Stomach (tissue), 9 donors: Measurements from ENCODE around the gene NANOS1. TPM values are rescaled to one million over a fixed set of nuclear protein-coding genes. Genes with fewer than 3 reads are reported as not detected.
"Not testable (repeated sequence)": the region's sequence is repeated elsewhere in the genome, so short reads cannot be mapped to it uniquely, and the experiment has no call there.

ENCODE experiments used
- DNase-seq, 2 donors: peaks; one replicate each; pipeline versions ENCODE4 v3.0.0 to v3.0.0-alpha.2; 2013 to 2019
- H3K27ac ChIP-seq, 5 donors: fragments of 200-600 bp in 4 of 5; sonication (generic) in 4 of 5; one replicate each; pipeline ENCODE4 v1.5.1; 2013 to 2019; ENCODE audit warnings: mild to moderate bottlenecking in 1 of 5, moderate library complexity in 1 of 5
- H3K27me3 ChIP-seq, 3 donors: fragments of 200-600 bp; sonication (generic); one replicate each; pipeline ENCODE4 v1.5.1; 2017 to 2019; ENCODE audit warnings: mixed run types in 1 of 3
- H3K36me3 ChIP-seq, 4 donors: fragments of 200-600 bp; sonication (generic); 1 replicate in 3 of 4; 2 replicates in 1 of 4; pipeline ENCODE4 v1.5.1; 2016 to 2019
- H3K4me1 ChIP-seq, 4 donors: fragments of 200-600 bp; sonication (generic); one replicate each; pipeline ENCODE4 v1.5.1; 2016 to 2019
- H3K4me3 ChIP-seq, 4 donors: fragments of 200-600 bp; sonication (generic) in 3 of 4; one replicate each; pipeline ENCODE4 v1.5.1; 2016 to 2019; ENCODE audit warnings: mild to moderate bottlenecking in 1 of 4
- H3K9me3 ChIP-seq, 4 donors: fragments of 200-600 bp; sonication (generic); one replicate each; pipeline ENCODE4 v1.5.1; 2016 to 2019
- CTCF ChIP-seq, 7 experiments: fragments of 450-650 bp in 4 of 7; fragments of 200-600 bp in 3 of 7; sonication (generic) in 3 of 7; IDR thresholded peaks; one replicate each; pipeline ENCODE4 v1.5.1; 2016 to 2019; ENCODE audit warnings: antibody characterized with exemption in 7 of 7, control low read depth in 2 of 7, mild to moderate bottlenecking in 1 of 7
- EP300 ChIP-seq: sonication (generic); formaldehyde crosslinking; IDR thresholded peaks from one replicate; pipeline ENCODE4 v1.6.1; 2017; ENCODE audit warnings: antibody characterized with exemption
- POLR2A ChIP-seq, 4 donors: fragments of 450-650 bp; IDR thresholded peaks; one replicate each; pipeline ENCODE4 v1.6.1; 2016; ENCODE audit warnings: antibody characterized with exemption in 4 of 4, control low read depth in 2 of 4, mild to moderate bottlenecking in 1 of 4, moderate library complexity in 1 of 4
- POLR2AphosphoS5 ChIP-seq, 3 donors: sonication (generic); formaldehyde crosslinking; IDR thresholded peaks; one replicate each; pipeline ENCODE4 v1.6.1; 2016; ENCODE audit warnings: antibody characterized with exemption in 3 of 3
- WGBS, 5 donors: extraction: QIAGEN DNeasy Blood & Tissue Kit in 3 of 5; methylation state at CpG; one replicate each; pipeline versions ENCODE4 v1.1.5 to v1.1.7; 2013 to 2018; 5-methylcytosine and 5-hydroxymethylcytosine counted together
- intact Hi-C: fragments of 100-400 bp; cut with DNase I; formaldehyde crosslinking; loops from one replicate; pipeline ENCODE4 v1.15.1; 2023; ENCODE audit warnings: low total_unique reads
- polyA plus RNA-seq, 3 donors: library from polyadenylated mRNA; stranded (reverse); fragments of 200-250 nt; gene quantifications; one replicate each; pipeline ENCODE4 v1.2.3, GENCODE V29; 2013
- total RNA-seq, 5 donors: library from RNA; depleted of rRNA; stranded (reverse); fragments of >200 nt; gene quantifications; one replicate each; pipeline versions ENCODE4 v1.1.0 to v1.2.3, GENCODE V29; 2014 to 2016
- donor health status: healthy with polysubstance abuse.
- donor health status: Bipolar disorder and iron deficiency.
- donor health status: healthy.

NANOS1 gene
- total and polyA plus RNA-seq, 8 donors, result under 0.01 to 16.1 (median 3.7) TPM

GRCh38 chr10:119026301-119027110, 3.0 kb upstream of the NANOS1 start:
- intact Hi-C loops, result loop anchor here (10.0 kb wide), 1 partner anchor 272 kb away; the partner anchor contains the start of gene CACUL1
- no peaks in the 10 kb centered on the region for H3K36me3 ChIP-seq
- peak overlapping the region in 4 of 5 donors; percentile 30 to 87 (median 76) for H3K27ac ChIP-seq
- H3K4me3 ChIP-seq, result no peak overlapping the region
- TF ChIP-seq POLR2A (IDR thresholded peaks at IDR 0.05), result no peak
- no peak for TF ChIP-seq EP300
- TF ChIP-seq CTCF (IDR thresholded peaks at IDR 0.05), result no peak
- no peak for TF ChIP-seq POLR2AphosphoS5 (IDR thresholded peaks at IDR 0.05)
- peaks cover 36 to 56% (median 45%) of the 10 kb centered on the region in 4 donors for H3K4me1 ChIP-seq
- H3K27me3 ChIP-seq, result no peaks in the 10 kb centered on the region
- no peaks in the 10 kb centered on the region for H3K9me3 ChIP-seq
- 46 to 68% (median 57%) methylated on average over 18 of the region's 18 CpGs for WGBS, 5 donors
- DNase-seq, result no peak

GRCh38 chr10:119028445-119028899, 1.0 kb upstream of the NANOS1 start:
- 48 to 55% (median 54%) methylated on average over 10 of the region's 10 CpGs for WGBS, 5 donors
- H3K27ac ChIP-seq, result peak overlapping the region; percentile 71 to 87 (median 77)
- H3K4me1 ChIP-seq, result peaks cover 36 to 59% (median 52%) of the 10 kb centered on the region in 4 donors
- intact Hi-C loops, result loop anchor here (10.0 kb wide), 1 partner anchor 274 kb away; the partner anchor contains the start of gene CACUL1
- not testable (repeated sequence) for H3K27me3 ChIP-seq, H3K9me3 ChIP-seq, DNase-seq
- peak overlapping the region; percentile 64 to 94 (median 74) for H3K4me3 ChIP-seq
- peaks cover 0 to 18% (median 13%) of the 10 kb centered on the region in 4 donors for H3K36me3 ChIP-seq

- intact Hi-C loops, result loop anchor here (10.0 kb wide), 1 partner anchor 274 kb away; the partner anchor contains the start of gene CACUL1
- Histone ChIP-seq H3K9me3 (no peaks in the 10 kb centered on the region), H3K4me1 (peaks cover 36 to 58% (median 52%) of the 10 kb centered on the region in 4 donors), H3K27ac (peak overlapping the region; percentile 71 to 87 (median 77)), H3K4me3 (peak overlapping the region; percentile 64 to 94 (median 74)), H3K36me3 (peaks cover 2 to 24% (median 18%) of the 10 kb centered on the region in 4 donors), H3K27me3 (no peaks in the 10 kb centered on the region)
- WGBS, 5 donors, result 1 to 11% (median 3%) methylated on average over 25 to 68 of the region's 68 CpGs
- TF ChIP-seq CTCF (IDR thresholded peaks at IDR 0.05) (peak in 1 of 7 experiments; percentile 39), EP300 (no peak), POLR2AphosphoS5 (IDR thresholded peaks at IDR 0.05) (peak in 1 of 3 donors; percentile 35), POLR2A (IDR thresholded peaks at IDR 0.05) (no peak)
- peak; percentile 89 to 96 for DNase-seq
These were observed 458 bp upstream of the NANOS1 start for GRCh38 chr10:119028900-119029612.

GRCh38 chr10:119030421-119031250, 1.1 kb downstream of the NANOS1 start:
- H3K27ac ChIP-seq, result peak overlapping the region in 3 of 5 donors; percentile 77 to 87 (median 85)
- intact Hi-C loops, result no loop called here

More at GRCh38 chr10:119030421-119031250, 1.1 kb downstream of the NANOS1 start:
- WGBS, 5 donors, result 4 to 19% (median 6%) methylated on average over 18 to 65 of the region's 65 CpGs
- TF ChIP-seq EP300 (no peak), POLR2A (IDR thresholded peaks at IDR 0.05) (no peak), POLR2AphosphoS5 (IDR thresholded peaks at IDR 0.05) (no peak), CTCF (IDR thresholded peaks at IDR 0.05) (no peak)
- H3K4me1 ChIP-seq, result peaks cover 26 to 49% (median 42%) of the 10 kb centered on the region in 4 donors
- peaks cover 9 to 40% (median 30%) of the 10 kb centered on the region in 4 donors for H3K36me3 ChIP-seq
- H3K9me3 ChIP-seq, result no peaks in the 10 kb centered on the region
- H3K27me3 ChIP-seq, result no peaks in the 10 kb centered on the region
- DNase-seq, result peak; percentile 53 to 80
- peak overlapping the region; percentile 64 to 94 (median 74) for H3K4me3 ChIP-seq
